Measurements from ENCODE around the gene VPS26C.

Gene VPS26C

GRCh38 chr21:37200641-37201480 is 66.3 kb downstream of the VPS26C start:
- DNase-seq = no peak

- DNase-seq = no peak
These were observed 67.8 kb downstream of the VPS26C start for GRCh38 chr21:37199057-37199924.

GRCh38 chr21:37197746-37198145 is 69.4 kb downstream of the VPS26C start:
- DNase-seq = no peak

- no peak for DNase-seq
These were observed 70.3 kb downstream of the VPS26C start for GRCh38 chr21:37196847-37197246.

- DNase-seq = no peak
These were observed 71.5 kb downstream of the VPS26C start for GRCh38 chr21:37195610-37196009.

GRCh38 chr21:37195059-37195458 is 72.1 kb downstream of the VPS26C start:
- no peak for DNase-seq

GRCh38 chr21:37193676-37194075 is 73.5 kb downstream of the VPS26C start:
- no peak for DNase-seq

GRCh38 chr21:37193006-37193405 is 74.1 kb downstream of the VPS26C start:
- DNase-seq = no peak

- no peak for DNase-seq
These were observed 75.1 kb downstream of the VPS26C start for GRCh38 chr21:37192019-37192418.

GRCh38 chr21:37188825-37189224 is 78.3 kb downstream of the VPS26C start:
- DNase-seq = no peak

- no peak for DNase-seq
These were observed 80.2 kb downstream of the VPS26C start for GRCh38 chr21:37186983-37187382.

- no peak for DNase-seq
These were observed 82.1 kb downstream of the VPS26C start for GRCh38 chr21:37184784-37185593.

- DNase-seq = no peak
These were observed 83.4 kb downstream of the VPS26C start for GRCh38 chr21:37183749-37184148.

GRCh38 chr21:37182222-37182621 is 84.9 kb downstream of the VPS26C start:
- no peak for DNase-seq

GRCh38 chr21:37181059-37181458 is 86.1 kb downstream of the VPS26C start:
- DNase-seq = no peak

GRCh38 chr21:37176716-37177115 is 90.4 kb downstream of the VPS26C start:
- no peak for DNase-seq

All from activated CD4-positive, alpha-beta T cell treated with anti-CD3 and anti-CD28 coated beads for 4 hours (primary cell).